Measurements from ENCODE around the gene STOML1.

STOML1 gene

DNA sequence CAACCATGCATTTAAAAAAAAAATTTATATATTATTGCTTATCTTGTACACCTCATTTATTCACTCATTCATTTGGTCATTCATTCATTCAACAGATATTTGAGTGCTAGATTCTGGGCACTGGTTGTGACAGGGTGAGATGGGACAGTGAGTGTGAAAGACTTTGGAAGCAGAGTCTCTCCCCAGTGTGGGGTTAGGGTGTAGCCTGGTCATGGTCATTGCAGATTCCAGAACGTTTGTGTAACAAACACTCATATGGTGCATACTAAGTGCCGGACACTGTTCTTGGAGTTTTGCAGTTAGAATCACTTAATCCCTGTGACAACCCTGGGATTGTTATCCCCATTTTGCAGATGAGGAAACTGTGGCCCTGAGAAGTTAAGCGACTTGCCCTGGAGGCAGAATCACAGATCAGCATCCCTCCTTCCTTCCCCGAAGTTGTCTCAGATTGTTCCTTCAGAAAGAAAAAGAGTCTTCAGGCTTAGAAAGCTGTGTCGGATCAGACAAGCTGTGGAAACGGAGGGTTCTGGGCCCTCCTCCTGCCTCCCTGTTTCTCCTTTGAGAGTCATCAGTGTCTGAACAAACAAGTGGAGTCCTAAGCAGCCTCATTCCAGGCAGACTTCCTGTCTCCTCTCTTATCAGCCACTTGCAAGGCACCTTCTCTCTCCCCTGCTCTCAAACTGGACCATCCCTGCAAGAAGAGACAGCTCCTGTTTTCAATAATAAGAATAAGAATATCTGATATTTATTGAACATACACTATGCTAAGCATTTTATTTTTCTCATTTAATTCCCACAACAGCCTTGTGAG lies 59.5 kb downstream of the STOML1 start:
- Histone ChIP-seq H3K27me3 (replicated peaks in 2 of 5; ENCODE audit: control insufficient read depth in 4 of 5, insufficient read depth in 5 of 5, low read length in 4 of 5) (no peaks in the 10 kb centered on the region), H3K4me1 (ENCODE audit: control extremely low read depth in 1 of 4, control insufficient read depth in 4 of 4, insufficient read depth in 4 of 4, low read length in 3 of 4) (peaks cover 0 to 74% (median 50%) of the 10 kb centered on the region in 4 experiments), H3K4me3 (ENCODE audit: control insufficient read depth in 1 of 7, extremely low read depth in 1 of 7, insufficient read depth in 4 of 7, low read depth in 2 of 7, low read length in 6 of 7) (no peak overlapping the region), H3K9me3 (ENCODE audit: control extremely low read depth in 1 of 5, control insufficient read depth in 4 of 5, insufficient read depth in 2 of 5, low read depth in 1 of 5, low read length in 4 of 5) (no peaks in the 10 kb centered on the region), H3K27ac (ENCODE audit: insufficient read depth in 1 of 2, low read depth in 1 of 2, low read length in 2 of 2, poor library complexity in 1 of 2, severe bottlenecking in 2 of 2) (no peak overlapping the region), H3K36me3 (ENCODE audit: control insufficient read depth in 4 of 4, insufficient read depth in 4 of 4, low read length in 3 of 4) (no peaks in the 10 kb centered on the region)
- 67% methylated on average over 6 of the region's 6 CpGs for WGBS (ENCODE audit: insufficient coverage)
- CTCF ChIA-PET = interaction anchor here (0.8 to 7.7 kb wide), 9 partner anchors 10 to 375 kb away, joined by 3 to 50 read pairs (median 6); no protein-coding TSS in a partner anchor
- POLR2A ChIA-PET = no interaction called here
- peak in 1 of 3 donors; percentile 40 for DNase-seq

DNA sequence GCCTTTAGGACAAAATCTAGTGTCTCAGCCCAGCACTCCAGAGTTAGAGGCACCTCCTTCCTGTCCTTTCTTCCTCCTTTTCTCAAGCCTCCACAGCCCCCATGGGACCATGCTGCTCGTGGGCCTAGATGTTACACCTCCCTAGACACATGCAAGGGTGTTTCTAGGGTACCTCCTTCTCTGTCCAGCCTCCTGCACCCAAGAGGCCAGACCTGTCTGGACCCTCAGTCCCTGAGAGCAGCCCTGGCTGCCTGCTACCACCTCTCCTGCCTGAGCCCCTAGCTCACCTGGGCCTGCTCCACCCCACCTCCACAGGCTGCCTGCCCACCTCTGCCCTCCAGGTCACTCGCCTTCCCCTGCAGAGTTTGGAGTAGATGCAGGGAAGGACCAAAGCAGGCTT lies 60.7 kb downstream of the STOML1 start:
- Histone ChIP-seq H3K4me1 (ENCODE audit: control extremely low read depth in 1 of 4, control insufficient read depth in 4 of 4, insufficient read depth in 4 of 4, low read length in 3 of 4) (peaks cover 0 to 70% (median 48%) of the 10 kb centered on the region in 4 experiments), H3K36me3 (ENCODE audit: control insufficient read depth in 4 of 4, insufficient read depth in 4 of 4, low read length in 3 of 4) (no peaks in the 10 kb centered on the region), H3K27ac (ENCODE audit: insufficient read depth in 1 of 2, low read depth in 1 of 2, low read length in 2 of 2, poor library complexity in 1 of 2, severe bottlenecking in 2 of 2) (no peak overlapping the region), H3K9me3 (ENCODE audit: control extremely low read depth in 1 of 5, control insufficient read depth in 4 of 5, insufficient read depth in 2 of 5, low read depth in 1 of 5, low read length in 4 of 5) (no peaks in the 10 kb centered on the region), H3K27me3 (replicated peaks in 2 of 5; ENCODE audit: control insufficient read depth in 4 of 5, insufficient read depth in 5 of 5, low read length in 4 of 5) (no peaks in the 10 kb centered on the region), H3K4me3 (ENCODE audit: control insufficient read depth in 1 of 7, extremely low read depth in 1 of 7, insufficient read depth in 4 of 7, low read depth in 2 of 7, low read length in 6 of 7) (no peak overlapping the region)
- no peak for DNase-seq
- POLR2A ChIA-PET = interaction anchor here (0.6 kb wide), 1 partner anchor 45 kb away, joined by 3 read pairs; no protein-coding TSS in a partner anchor
- WGBS (ENCODE audit: insufficient coverage) = 50% methylated on average over 2 of the region's 2 CpGs
- CTCF ChIA-PET = interaction anchor here (1.0 to 7.7 kb wide), 5 partner anchors 9 to 116 kb away, joined by 3 to 50 read pairs (median 5); no protein-coding TSS in a partner anchor

DNA sequence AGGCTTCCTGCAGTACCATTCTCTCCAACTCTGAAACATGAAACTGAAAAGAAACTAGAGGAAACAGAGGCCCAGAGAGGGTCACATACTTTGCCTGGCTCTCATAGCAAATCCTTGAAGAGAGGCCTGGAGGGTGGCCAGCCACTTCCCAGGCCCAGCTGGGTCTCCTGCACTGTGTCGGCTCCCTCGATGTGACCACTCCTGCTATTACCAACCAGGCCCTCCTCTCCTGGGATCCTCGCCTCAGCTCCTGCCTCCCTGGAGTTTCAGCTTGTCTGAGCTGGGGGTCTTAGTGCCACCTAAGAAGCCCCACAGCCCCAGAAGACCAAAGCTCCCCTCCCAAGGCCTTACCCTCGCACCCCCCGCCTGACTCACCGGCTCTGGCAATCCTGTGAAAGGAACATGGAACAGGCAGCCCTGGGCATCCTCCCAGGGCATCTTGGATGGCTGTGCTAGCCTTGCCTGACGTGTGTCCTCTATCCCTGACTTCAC lies 61.3 kb downstream of the STOML1 start:
- DNase-seq = no peak
- Histone ChIP-seq H3K4me3 (ENCODE audit: control insufficient read depth in 1 of 7, extremely low read depth in 1 of 7, insufficient read depth in 4 of 7, low read depth in 2 of 7, low read length in 6 of 7) (no peak overlapping the region), H3K9me3 (ENCODE audit: control extremely low read depth in 1 of 5, control insufficient read depth in 4 of 5, insufficient read depth in 2 of 5, low read depth in 1 of 5, low read length in 4 of 5) (no peaks in the 10 kb centered on the region), H3K36me3 (ENCODE audit: control insufficient read depth in 4 of 4, insufficient read depth in 4 of 4, low read length in 3 of 4) (no peaks in the 10 kb centered on the region), H3K4me1 (ENCODE audit: control extremely low read depth in 1 of 4, control insufficient read depth in 4 of 4, insufficient read depth in 4 of 4, low read length in 3 of 4) (peaks cover 0 to 70% (median 48%) of the 10 kb centered on the region in 4 experiments), H3K27ac (ENCODE audit: insufficient read depth in 1 of 2, low read depth in 1 of 2, low read length in 2 of 2, poor library complexity in 1 of 2, severe bottlenecking in 2 of 2) (no peak overlapping the region), H3K27me3 (replicated peaks in 2 of 5; ENCODE audit: control insufficient read depth in 4 of 5, insufficient read depth in 5 of 5, low read length in 4 of 5) (no peaks in the 10 kb centered on the region)
- CTCF ChIA-PET = interaction anchor here (0.7 to 7.7 kb wide), 4 partner anchors 19 to 117 kb away, joined by 3 to 50 read pairs (median 3); no protein-coding TSS in a partner anchor
- POLR2A ChIA-PET = no interaction called here
- WGBS (ENCODE audit: insufficient coverage) = 86% methylated on average over 4 of the region's 7 CpGs

DNA sequence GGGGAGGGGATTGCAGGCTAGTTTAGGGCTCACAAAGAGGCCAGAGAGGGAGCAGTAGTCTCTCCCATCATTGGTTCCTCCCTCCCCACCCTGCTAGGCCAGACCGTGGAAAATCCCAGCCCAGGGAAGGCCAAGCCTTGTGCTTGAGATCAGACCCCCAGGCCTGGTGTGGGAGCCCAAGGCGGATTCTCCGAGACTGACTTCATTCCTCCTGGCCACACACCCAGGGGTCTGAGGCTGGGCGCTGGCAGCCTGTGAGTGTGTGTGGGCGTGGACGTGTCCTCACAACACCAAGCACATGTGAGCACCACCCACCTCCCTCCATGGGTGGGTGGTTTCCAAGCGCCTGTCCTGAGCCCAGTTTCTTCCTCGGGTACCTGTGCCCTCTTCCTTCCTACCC lies 61.7 kb downstream of the STOML1 start:
- 88% methylated on average over 8 of the region's 8 CpGs for WGBS (ENCODE audit: insufficient coverage)
- Histone ChIP-seq H3K27ac (ENCODE audit: insufficient read depth in 1 of 2, low read depth in 1 of 2, low read length in 2 of 2, poor library complexity in 1 of 2, severe bottlenecking in 2 of 2) (no peak overlapping the region), H3K4me3 (ENCODE audit: control insufficient read depth in 1 of 7, extremely low read depth in 1 of 7, insufficient read depth in 4 of 7, low read depth in 2 of 7, low read length in 6 of 7) (no peak overlapping the region), H3K9me3 (ENCODE audit: control extremely low read depth in 1 of 5, control insufficient read depth in 4 of 5, insufficient read depth in 2 of 5, low read depth in 1 of 5, low read length in 4 of 5) (no peaks in the 10 kb centered on the region), H3K27me3 (replicated peaks in 2 of 5; ENCODE audit: control insufficient read depth in 4 of 5, insufficient read depth in 5 of 5, low read length in 4 of 5) (no peaks in the 10 kb centered on the region), H3K4me1 (ENCODE audit: control extremely low read depth in 1 of 4, control insufficient read depth in 4 of 4, insufficient read depth in 4 of 4, low read length in 3 of 4) (peaks cover 0 to 69% (median 46%) of the 10 kb centered on the region in 4 experiments), H3K36me3 (ENCODE audit: control insufficient read depth in 4 of 4, insufficient read depth in 4 of 4, low read length in 3 of 4) (no peaks in the 10 kb centered on the region)
- ChIA-PET POLR2A (no interaction called here), CTCF (interaction anchor here (0.7 kb wide), 1 partner anchor 41 kb away, joined by 3 read pairs; no protein-coding TSS in a partner anchor)
- no peak for DNase-seq

GRCh38 chr15:73928971-73929627 lies 63.0 kb downstream of the STOML1 start:
- H3K4me3 ChIP-seq (ENCODE audit: control insufficient read depth in 1 of 7, extremely low read depth in 1 of 7, insufficient read depth in 4 of 7, low read depth in 2 of 7, low read length in 6 of 7) = no peak overlapping the region

More at GRCh38 chr15:73928971-73929627, 63.0 kb downstream of the STOML1 start:
- CTCF ChIA-PET = interaction anchor here (0.8 to 1.5 kb wide), 6 partner anchors 8 to 55 kb away, joined by 3 to 8 read pairs (median 4); no protein-coding TSS in a partner anchor
- POLR2A ChIA-PET = interaction anchor here (0.6 kb wide), 1 partner anchor 18 kb away, joined by 3 read pairs; no protein-coding TSS in a partner anchor
- H3K27ac ChIP-seq (ENCODE audit: insufficient read depth in 1 of 2, low read depth in 1 of 2, low read length in 2 of 2, poor library complexity in 1 of 2, severe bottlenecking in 2 of 2) = no peak overlapping the region
- no peaks in the 10 kb centered on the region for H3K36me3 ChIP-seq (ENCODE audit: control insufficient read depth in 4 of 4, insufficient read depth in 4 of 4, low read length in 3 of 4)
- H3K9me3 ChIP-seq (ENCODE audit: control extremely low read depth in 1 of 5, control insufficient read depth in 4 of 5, insufficient read depth in 2 of 5, low read depth in 1 of 5, low read length in 4 of 5) = no peaks in the 10 kb centered on the region
- peaks cover 0 to 69% (median 46%) of the 10 kb centered on the region in 4 experiments for H3K4me1 ChIP-seq (ENCODE audit: control extremely low read depth in 1 of 4, control insufficient read depth in 4 of 4, insufficient read depth in 4 of 4, low read length in 3 of 4)
- WGBS (ENCODE audit: insufficient coverage) = 83% methylated on average over 4 of the region's 5 CpGs
- DNase-seq = no peak
- H3K27me3 ChIP-seq (replicated peaks in 2 of 5; ENCODE audit: control insufficient read depth in 4 of 5, insufficient read depth in 5 of 5, low read length in 4 of 5) = no peaks in the 10 kb centered on the region

All from common myeloid progenitor, CD34-positive (primary cell).